Smooth muscle cell (in vitro differentiated cells): ENCODE results near the gene SPSB2. TPM values are rescaled to one million over a fixed set of nuclear protein-coding genes. Genes with fewer than 3 reads are reported as not detected.
"Not testable (repeated sequence)": the region's sequence is repeated elsewhere in the genome, so short reads cannot be mapped to it uniquely, and the experiment has no call there.

Source experiments
- DNase-seq: peaks from one replicate; lab custom pipeline; 2025; ENCODE audit not compliant: unreplicated experiment; lab: John Stamatoyannopoulos, UW
- H2AFZ ChIP-seq: fragments of 200-600 bp; sonication (generic); 2 replicates; pipeline ENCODE4 v1.6.0; 2016; ENCODE audit warnings: antibody characterized with exemption, low read depth, mild to moderate bottlenecking
- H3F3A ChIP-seq: fragments of 200-600 bp; sonication (generic); 2 replicates; pipeline ENCODE4 v1.6.0; 2017; ENCODE audit warnings: antibody characterized with exemption, low read depth
- H3K27ac ChIP-seq: fragments of 200-600 bp; sonication (generic); 2 replicates; pipeline ENCODE4 v1.5.1; 2016; ENCODE audit warnings: low read depth, mild to moderate bottlenecking
- H3K27me3 ChIP-seq: fragments of 200-600 bp; sonication (generic); 2 replicates; pipeline ENCODE4 v1.6.1; 2016; ENCODE audit warnings: low read depth, mild to moderate bottlenecking
- H3K36me3 ChIP-seq: fragments of 200-600 bp; sonication (generic); 2 replicates; pipeline ENCODE4 v1.5.1; 2016; ENCODE audit warnings: low read depth
- H3K4me1 ChIP-seq: fragments of 200-600 bp; sonication (generic); 2 replicates; pipeline ENCODE4 v1.5.1; 2016; ENCODE audit warnings: low read depth
- H3K4me2 ChIP-seq: fragments of 200-600 bp; sonication (generic); 2 replicates; pipeline ENCODE4 v1.6.0; 2016; ENCODE audit warnings: mild to moderate bottlenecking
- H3K4me3 ChIP-seq: fragments of 200-600 bp; sonication (generic); 2 replicates; pipeline ENCODE4 v1.5.1; 2016; ENCODE audit warnings: mild to moderate bottlenecking
- H3K79me2 ChIP-seq: fragments of 200-600 bp; sonication (generic); 2 replicates; pipeline ENCODE4 v1.6.0; 2016; ENCODE audit warnings: low read depth, mild to moderate bottlenecking
- H3K9ac ChIP-seq: fragments of 200-600 bp; sonication (generic); 2 replicates; pipeline ENCODE4 v1.6.0; 2016; ENCODE audit warnings: low read depth
- H3K9me3 ChIP-seq: fragments of 200-600 bp; sonication (generic); replicated peaks from 2 replicates; pipeline ENCODE4 v1.5.1; 2016; ENCODE audit warnings: low read depth
- H4K20me1 ChIP-seq: fragments of 200-600 bp; sonication (generic); 2 replicates; pipeline ENCODE4 v1.6.0; 2016; ENCODE audit warnings: low read depth
- CTCF ChIP-seq: fragments of 200-600 bp; sonication (generic); IDR thresholded peaks from 2 replicates; pipeline ENCODE4 v1.5.1; 2017; ENCODE audit warnings: borderline replicate concordance, mild to moderate bottlenecking, antibody characterized with exemption; ENCODE audit not compliant: insufficient read depth, poor library complexity, severe bottlenecking
- WGBS: methylation state at CpG from one replicate; pipeline ENCODE4 v1.1.7; 2016; ENCODE audit warnings: low lambda C conversion rate; 5-methylcytosine and 5-hydroxymethylcytosine counted together
- polyA plus RNA-seq: library from polyadenylated mRNA; unstranded; fragments of >200 nt; fragmentation: Nextera tagmentation; extraction: Ambion mirVana; gene quantifications from 2 replicates; pipeline ENCODE4 v1.2.1, GENCODE V29; 2016
- total RNA-seq: library from RNA; depleted of rRNA; stranded (reverse); fragments of >200 nt; gene quantifications from 2 replicates; pipeline ENCODE4 v1.2.3, GENCODE V29; 2014

The SPSB2 gene
- total and polyA plus RNA-seq, 2 experiments from 2014 or later = 2.5 to 5.9 TPM

- no peaks in the 10 kb centered on the region for H3K27me3 ChIP-seq
- H3K27ac ChIP-seq = no peak overlapping the region
- H3K36me3 ChIP-seq = no peaks in the 10 kb centered on the region
- no peak overlapping the region for H3K9ac ChIP-seq
- H2AFZ ChIP-seq = no peak overlapping the region
- no peaks in the 10 kb centered on the region for H3K9me3 ChIP-seq
- 89% methylated on average over 2 of the region's 2 CpGs for WGBS
- no peak overlapping the region for H3K4me2 ChIP-seq
- no peak for TF ChIP-seq CTCF
- H4K20me1 ChIP-seq = no peaks in the 10 kb centered on the region
- DNase-seq = no peak
- no peaks in the 10 kb centered on the region for H3F3A ChIP-seq
- H3K79me2 ChIP-seq = no peaks in the 10 kb centered on the region
- H3K4me3 ChIP-seq = no peak overlapping the region
- H3K4me1 ChIP-seq = peaks cover 16% of the 10 kb centered on the region
Measured at GRCh38 chr12:6888360-6888759, 15.3 kb upstream of the SPSB2 start.

GRCh38 chr12:6887460-6887859 lies 14.4 kb upstream of the SPSB2 start:
- no peaks in the 10 kb centered on the region for H4K20me1 ChIP-seq
- 96% methylated on average over 8 of the region's 8 CpGs for WGBS
- H3K4me2 ChIP-seq = no peak overlapping the region
- H3K9ac ChIP-seq = no peak overlapping the region
- H3K36me3 ChIP-seq = no peaks in the 10 kb centered on the region
- H3K4me3 ChIP-seq = no peak overlapping the region
- no peak overlapping the region for H3K27ac ChIP-seq
- no peak for DNase-seq
- TF ChIP-seq CTCF = no peak
- H3K27me3 ChIP-seq = no peaks in the 10 kb centered on the region
- no peak overlapping the region for H2AFZ ChIP-seq
- H3K9me3 ChIP-seq = no peaks in the 10 kb centered on the region
- H3F3A ChIP-seq = no peaks in the 10 kb centered on the region
- no peaks in the 10 kb centered on the region for H3K79me2 ChIP-seq
- peaks cover 16% of the 10 kb centered on the region for H3K4me1 ChIP-seq

GRCh38 chr12:6886206-6886999 lies 13.3 kb upstream of the SPSB2 start:
- 44% methylated on average over 13 of the region's 15 CpGs for WGBS
- H3K79me2 ChIP-seq, H3F3A ChIP-seq, H3K27ac ChIP-seq, H2AFZ ChIP-seq, H3K27me3 ChIP-seq, DNase-seq, H3K9me3 ChIP-seq, H3K9ac ChIP-seq, H3K36me3 ChIP-seq, H3K4me2 ChIP-seq, H3K4me3 ChIP-seq, H4K20me1 ChIP-seq: not testable (repeated sequence)
- H3K4me1 ChIP-seq = peaks cover 12% of the 10 kb centered on the region

- no peaks in the 10 kb centered on the region for H3K36me3 ChIP-seq
- no peak overlapping the region for H3K4me3 ChIP-seq
- no peak for DNase-seq
- peaks cover 5% of the 10 kb centered on the region for H3K4me1 ChIP-seq
- WGBS = 70% methylated on average over 22 of the region's 22 CpGs
- TF ChIP-seq CTCF = no peak
- no peaks in the 10 kb centered on the region for H3K27me3 ChIP-seq
- H3F3A ChIP-seq = no peaks in the 10 kb centered on the region
- no peak overlapping the region for H3K4me2 ChIP-seq
- H3K79me2 ChIP-seq = no peaks in the 10 kb centered on the region
- H4K20me1 ChIP-seq = no peaks in the 10 kb centered on the region
- H2AFZ ChIP-seq = no peak overlapping the region
- H3K9ac ChIP-seq = no peak overlapping the region
- H3K9me3 ChIP-seq = no peaks in the 10 kb centered on the region
- no peak overlapping the region for H3K27ac ChIP-seq
Measured at GRCh38 chr12:6884539-6884938, 11.4 kb upstream of the SPSB2 start.
